A673 (cell line): ENCODE results near the gene TMEM184A. TPM values are rescaled to one million over a fixed set of nuclear protein-coding genes. Genes with fewer than 3 reads are reported as not detected.
"Not testable (repeated sequence)": the region's sequence is repeated elsewhere in the genome, so short reads cannot be mapped to it uniquely, and the experiment has no call there.

Experiments used
- BruUV-seq: library from RNA; stranded (reverse); fragments of 400-500 nt; replicated peaks from 2 replicates; lab custom pipeline; 2021; lab: Mats Ljungman, UMichigan
- CTCF ChIA-PET: fragments of 300-600 bp; sonication (Branson Sonifier 250); formaldehyde crosslinking; loops from one replicate; lab custom pipeline; 2022; ENCODE audit warnings: antibody characterized with exemption; lab: Charles Lee
- POLR2A ChIA-PET: fragments of 300-600 bp; sonication (Branson Sonifier 250); formaldehyde crosslinking; loops from one replicate; lab custom pipeline; 2022; ENCODE audit warnings: antibody characterized with exemption; ENCODE audit not compliant: low non-redundant PET; lab: Charles Lee
- DNase-seq: peaks from one replicate; pipeline ENCODE4 v3.0.0-alpha.2; 2015; ENCODE audit warnings: low spot score
- H3K27ac ChIP-seq: fragments of 200-600 bp; sonication (generic); 2 replicates; pipeline ENCODE4 v1.5.1; 2016; ENCODE audit warnings: mixed run types, low read depth, mild to moderate bottlenecking, mixed read lengths, antibody characterized with exemption, low read length; ENCODE audit not compliant: poor library complexity, severe bottlenecking
- H3K27me3 ChIP-seq: fragments of 200-600 bp; sonication (generic); replicated peaks from 2 replicates; pipeline ENCODE4 v1.6.1; 2017; ENCODE audit warnings: mixed run types, low read depth, mild to moderate bottlenecking, mixed read lengths, antibody characterized with exemption, low read length; ENCODE audit not compliant: insufficient read depth, poor library complexity
- H3K36me3 ChIP-seq: fragments of 200-600 bp; sonication (generic); 2 replicates; pipeline ENCODE4 v1.6.1; 2016; ENCODE audit warnings: mixed run types, mild to moderate bottlenecking, mixed read lengths, antibody characterized with exemption, low read length; ENCODE audit not compliant: insufficient read depth, poor library complexity, severe bottlenecking
- H3K4me1 ChIP-seq: fragments of 200-600 bp; sonication (generic); 2 replicates; pipeline ENCODE4 v1.6.1; 2017; ENCODE audit warnings: mixed run types, mild to moderate bottlenecking, mixed read lengths, antibody characterized with exemption, low read length; ENCODE audit not compliant: insufficient read depth, poor library complexity, severe bottlenecking
- H3K4me3 ChIP-seq: fragments of 200-600 bp; sonication (generic); 2 replicates; pipeline ENCODE4 v1.5.1; 2016; ENCODE audit warnings: low read depth, mixed run types, mild to moderate bottlenecking, mixed read lengths, low read length; ENCODE audit not compliant: poor library complexity, severe bottlenecking
- H3K9me3 ChIP-seq: fragments of 200-600 bp; sonication (generic); 2 replicates; pipeline ENCODE4 v1.6.1; 2016; ENCODE audit warnings: mixed run types, low read depth, mild to moderate bottlenecking, mixed read lengths, antibody characterized with exemption, low read length; ENCODE audit not compliant: poor library complexity, severe bottlenecking
- EZH2 ChIP-seq: fragments of 200-600 bp; sonication (generic); IDR thresholded peaks from 2 replicates; pipeline ENCODE4 v1.6.1; 2017; ENCODE audit warnings: borderline replicate concordance, low read depth, mild to moderate bottlenecking, mixed read lengths, antibody characterized with exemption, low read length; ENCODE audit not compliant: poor library complexity, severe bottlenecking
- intact Hi-C: fragments of 100-400 bp; cut with micrococcal nuclease; formaldehyde crosslinking; loops from one replicate; pipeline ENCODE4 v1.10.0; 2022; ENCODE audit not compliant: unreplicated experiment
- total RNA-seq: library from RNA; stranded (reverse); gene quantifications from 2 replicates; pipeline ENCODE4 v1.2.3, GENCODE V29; 2021
- TF ChIP-seq, protein P1 (sequence below): fragments of 300-800, 200-600 bp; sonication (generic); conservative IDR thresholded peaks from 2 replicates; pipeline ENCODE4 v1.5.1; 2017; ENCODE audit warnings: low read depth, mild to moderate bottlenecking, antibody characterized with exemption, low read length, moderate library complexity, mixed read lengths

The TMEM184A gene
- total RNA-seq, 1 experiment from 2014 or later, result not detected

- ChIA-PET POLR2A (no interaction called here), CTCF (no interaction called here)
- Histone ChIP-seq H3K27ac (no peak overlapping the region), H3K9me3 (no peaks in the 10 kb centered on the region), H3K4me1 (peaks cover 4% of the 10 kb centered on the region), H3K36me3 (no peaks in the 10 kb centered on the region), H3K27me3 (no peaks in the 10 kb centered on the region), H3K4me3 (no peak overlapping the region)
- no TSS peak for BruUV-seq
- intact Hi-C loops, result no loop called here
- no peak for DNase-seq
- no peak for TF ChIP-seq EZH2
- TF ChIP-seq, protein P1, sequence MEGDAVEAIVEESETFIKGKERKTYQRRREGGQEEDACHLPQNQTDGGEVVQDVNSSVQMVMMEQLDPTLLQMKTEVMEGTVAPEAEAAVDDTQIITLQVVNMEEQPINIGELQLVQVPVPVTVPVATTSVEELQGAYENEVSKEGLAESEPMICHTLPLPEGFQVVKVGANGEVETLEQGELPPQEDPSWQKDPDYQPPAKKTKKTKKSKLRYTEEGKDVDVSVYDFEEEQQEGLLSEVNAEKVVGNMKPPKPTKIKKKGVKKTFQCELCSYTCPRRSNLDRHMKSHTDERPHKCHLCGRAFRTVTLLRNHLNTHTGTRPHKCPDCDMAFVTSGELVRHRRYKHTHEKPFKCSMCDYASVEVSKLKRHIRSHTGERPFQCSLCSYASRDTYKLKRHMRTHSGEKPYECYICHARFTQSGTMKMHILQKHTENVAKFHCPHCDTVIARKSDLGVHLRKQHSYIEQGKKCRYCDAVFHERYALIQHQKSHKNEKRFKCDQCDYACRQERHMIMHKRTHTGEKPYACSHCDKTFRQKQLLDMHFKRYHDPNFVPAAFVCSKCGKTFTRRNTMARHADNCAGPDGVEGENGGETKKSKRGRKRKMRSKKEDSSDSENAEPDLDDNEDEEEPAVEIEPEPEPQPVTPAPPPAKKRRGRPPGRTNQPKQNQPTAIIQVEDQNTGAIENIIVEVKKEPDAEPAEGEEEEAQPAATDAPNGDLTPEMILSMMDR, result no peak
Observed at GRCh38 chr7:1520539-1521234, 35.3 kb downstream of the TMEM184A start.

GRCh38 chr7:1519322-1519922 lies 36.6 kb downstream of the TMEM184A start:
- H3K9me3 ChIP-seq, POLR2A ChIA-PET, DNase-seq, H3K27me3 ChIP-seq, H3K4me1 ChIP-seq, BruUV-seq, H3K36me3 ChIP-seq, H3K4me3 ChIP-seq, H3K27ac ChIP-seq, CTCF ChIA-PET, intact Hi-C loops: not testable (repeated sequence)

DNA sequence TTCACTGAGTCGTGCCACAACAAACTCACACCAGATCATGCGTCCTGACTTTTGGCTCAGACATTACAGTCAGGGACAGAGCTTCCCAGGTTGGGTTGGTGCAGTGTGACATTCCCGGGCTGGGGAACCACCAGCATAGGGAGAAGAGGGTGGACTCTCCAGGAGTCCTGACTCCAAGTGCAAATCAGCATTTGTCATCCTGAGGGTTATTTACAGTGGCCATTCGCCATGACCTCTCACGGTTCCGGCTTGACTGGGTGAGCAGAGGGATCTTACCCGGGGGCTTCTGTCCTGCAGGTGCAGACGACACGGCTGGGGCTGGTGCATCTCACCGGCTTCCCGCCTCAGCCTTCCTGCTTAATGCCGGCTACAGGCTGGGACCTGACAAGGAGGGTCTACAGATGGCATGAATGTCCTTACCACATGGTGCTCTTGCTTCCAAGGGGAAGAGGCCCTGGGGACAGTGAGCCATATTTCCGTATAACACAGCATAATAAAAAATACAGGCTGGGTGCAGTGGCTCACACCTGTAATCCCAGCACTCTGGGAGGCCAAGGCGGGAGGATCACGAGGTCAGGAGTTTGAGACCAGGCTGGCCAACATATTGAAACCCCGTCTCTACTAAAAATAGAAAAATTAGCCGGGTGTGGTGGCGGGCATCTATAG lies 39.3 kb downstream of the TMEM184A start:
- POLR2A ChIA-PET, result no interaction called here

DNA sequence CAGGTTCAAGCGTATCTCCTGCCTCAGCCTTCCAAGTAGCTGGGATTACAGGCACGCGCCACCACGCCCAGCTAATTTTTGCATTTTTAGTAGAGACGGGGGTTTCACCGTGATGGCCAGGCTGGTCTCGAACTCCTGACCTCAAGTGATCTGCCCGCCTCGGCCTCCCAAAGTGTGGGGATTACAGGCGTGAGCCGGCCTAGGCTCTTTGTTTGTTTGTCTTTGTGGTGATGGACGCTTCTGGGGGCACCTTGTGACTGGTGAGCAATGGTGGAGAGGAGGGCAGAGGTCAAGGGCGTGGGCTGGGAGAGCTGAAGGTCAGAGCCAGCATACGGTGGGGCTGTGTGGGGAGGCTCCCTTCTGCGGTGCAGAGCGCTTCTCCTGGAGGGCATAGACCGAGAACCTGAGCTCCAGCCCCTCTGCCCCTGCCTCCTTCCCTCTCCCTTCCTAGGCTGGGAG lies 40.5 kb downstream of the TMEM184A start:
- H3K36me3 ChIP-seq, CTCF ChIA-PET, POLR2A ChIA-PET, H3K27me3 ChIP-seq, H3K4me1 ChIP-seq, intact Hi-C loops, H3K4me3 ChIP-seq, H3K9me3 ChIP-seq, H3K27ac ChIP-seq, BruUV-seq, DNase-seq: not testable (repeated sequence)

More for the DNA sequence above, 39.3 kb downstream of the TMEM184A start:
- CTCF ChIA-PET, result no interaction called here
- H3K36me3 ChIP-seq, result no peaks in the 10 kb centered on the region
- H3K27ac ChIP-seq, result no peak overlapping the region
- H3K4me1 ChIP-seq, result peaks cover 10% of the 10 kb centered on the region
- BruUV-seq, result no TSS peak
- intact Hi-C loops, result no loop called here
- TF ChIP-seq, protein P1, result no peak
- no peak for TF ChIP-seq EZH2
- no peaks in the 10 kb centered on the region for H3K27me3 ChIP-seq
- no peak for DNase-seq
- no peaks in the 10 kb centered on the region for H3K9me3 ChIP-seq
- no peak overlapping the region for H3K4me3 ChIP-seq
